ENCODE data around the gene EVC2. TPM values are rescaled to one million over a fixed set of nuclear protein-coding genes. Genes with fewer than 3 reads are reported as not detected.

The EVC2 gene
- total RNA-seq, 6 experiments from 2014 or later: 0.24 to 0.93 (median 0.53) TPM

DNA sequence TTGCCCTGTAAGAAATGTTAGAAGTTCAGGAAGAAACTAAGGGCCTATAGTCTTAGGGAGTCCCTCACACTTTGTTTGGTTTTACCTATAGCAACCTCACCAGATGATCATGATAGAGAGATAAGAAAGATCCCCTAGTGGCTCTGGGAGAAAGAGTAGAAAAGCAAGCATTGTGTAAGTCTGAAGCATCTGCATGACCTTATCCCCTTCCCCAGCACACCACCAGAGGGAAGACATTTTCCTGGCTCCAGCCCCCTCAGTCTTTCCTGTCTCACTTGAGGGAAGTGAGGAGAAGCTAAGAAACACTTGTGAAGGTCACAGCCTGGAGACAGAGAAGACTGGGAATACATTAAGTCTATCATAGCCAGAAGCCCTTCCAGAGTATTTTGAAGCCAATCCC is 154.0 kb downstream of the EVC2 start:
- intact Hi-C loops (cut with DNase I): no loop called here
- H3K36me3 ChIP-seq: no peaks in the 10 kb centered on the region
- TF ChIP-seq, protein P1, sequence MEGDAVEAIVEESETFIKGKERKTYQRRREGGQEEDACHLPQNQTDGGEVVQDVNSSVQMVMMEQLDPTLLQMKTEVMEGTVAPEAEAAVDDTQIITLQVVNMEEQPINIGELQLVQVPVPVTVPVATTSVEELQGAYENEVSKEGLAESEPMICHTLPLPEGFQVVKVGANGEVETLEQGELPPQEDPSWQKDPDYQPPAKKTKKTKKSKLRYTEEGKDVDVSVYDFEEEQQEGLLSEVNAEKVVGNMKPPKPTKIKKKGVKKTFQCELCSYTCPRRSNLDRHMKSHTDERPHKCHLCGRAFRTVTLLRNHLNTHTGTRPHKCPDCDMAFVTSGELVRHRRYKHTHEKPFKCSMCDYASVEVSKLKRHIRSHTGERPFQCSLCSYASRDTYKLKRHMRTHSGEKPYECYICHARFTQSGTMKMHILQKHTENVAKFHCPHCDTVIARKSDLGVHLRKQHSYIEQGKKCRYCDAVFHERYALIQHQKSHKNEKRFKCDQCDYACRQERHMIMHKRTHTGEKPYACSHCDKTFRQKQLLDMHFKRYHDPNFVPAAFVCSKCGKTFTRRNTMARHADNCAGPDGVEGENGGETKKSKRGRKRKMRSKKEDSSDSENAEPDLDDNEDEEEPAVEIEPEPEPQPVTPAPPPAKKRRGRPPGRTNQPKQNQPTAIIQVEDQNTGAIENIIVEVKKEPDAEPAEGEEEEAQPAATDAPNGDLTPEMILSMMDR (IDR thresholded peaks at IDR 0.05): no peak
- TF ChIP-seq POLR2A (IDR thresholded peaks at IDR 0.05): no peak
- DNase-seq (no peak), ATAC-seq (no peak)
- no peaks in the 10 kb centered on the region for H3K9me3 ChIP-seq
- H3K4me1 ChIP-seq: no peaks in the 10 kb centered on the region
- no peak overlapping the region for H3K27ac ChIP-seq
- H3K27me3 ChIP-seq: no peaks in the 10 kb centered on the region
- H3K4me3 ChIP-seq: no peak overlapping the region

DNA sequence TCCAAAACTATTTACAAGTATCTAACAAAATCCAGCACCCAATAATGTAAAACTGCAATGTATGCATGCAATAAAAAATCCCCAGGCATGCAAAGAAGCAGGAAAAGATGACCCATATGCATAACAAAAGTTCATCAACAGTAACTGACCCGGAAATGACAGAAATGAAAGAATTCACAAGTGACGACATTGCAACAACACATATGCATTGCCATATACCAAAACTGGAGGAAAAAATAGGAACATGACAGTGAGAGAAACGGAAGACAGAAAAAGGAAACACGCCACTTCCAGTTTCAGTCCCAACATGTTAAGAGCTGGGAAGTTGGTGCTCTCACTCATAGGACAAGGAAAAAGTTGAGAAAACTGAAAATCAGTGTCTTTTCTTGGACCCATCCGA is 154.6 kb downstream of the EVC2 start:
- DNase-seq: no peak
- Histone ChIP-seq H3K9me3 (no peaks in the 10 kb centered on the region), H3K4me3 (no peak overlapping the region), H3K27ac (no peak overlapping the region), H3K36me3 (no peaks in the 10 kb centered on the region), H3K27me3 (no peaks in the 10 kb centered on the region), H3K4me1 (no peaks in the 10 kb centered on the region)
- no peak for ATAC-seq
- TF ChIP-seq, protein P1 (IDR thresholded peaks at IDR 0.05): no peak
- no peak for TF ChIP-seq POLR2A (IDR thresholded peaks at IDR 0.05)
- WGBS (ENCODE audit: insufficient coverage, low coverage, low lambda C conversion rate, missing lambda C conversion rate): 45% methylated on average over 3 of the region's 5 CpGs
- intact Hi-C loops (cut with DNase I): no loop called here

DNA sequence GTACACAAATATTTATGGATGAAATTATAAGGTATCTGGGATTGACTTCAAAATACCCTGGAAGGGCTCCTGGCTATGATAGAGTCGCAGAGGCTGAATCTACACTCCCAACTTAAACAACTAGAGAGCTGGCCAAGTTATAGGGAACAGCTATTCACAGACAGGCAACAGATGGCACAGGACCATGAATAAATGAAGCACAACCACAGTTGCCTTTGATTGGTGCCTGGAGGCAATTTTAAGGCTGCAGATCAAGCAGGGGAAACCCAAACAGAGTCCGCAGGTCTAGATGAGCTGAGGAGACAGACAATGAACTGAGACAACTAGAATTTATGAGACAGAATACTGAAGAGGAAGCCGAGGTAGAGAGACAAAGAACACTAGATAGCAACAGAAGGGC is 155.9 kb downstream of the EVC2 start:
- TF ChIP-seq, protein P1 (IDR thresholded peaks at IDR 0.05): no peak
- TF ChIP-seq POLR2A (IDR thresholded peaks at IDR 0.05): no peak
- WGBS (ENCODE audit: insufficient coverage, low coverage, low lambda C conversion rate, missing lambda C conversion rate): 65% methylated on average over 3 of the region's 3 CpGs

DNA sequence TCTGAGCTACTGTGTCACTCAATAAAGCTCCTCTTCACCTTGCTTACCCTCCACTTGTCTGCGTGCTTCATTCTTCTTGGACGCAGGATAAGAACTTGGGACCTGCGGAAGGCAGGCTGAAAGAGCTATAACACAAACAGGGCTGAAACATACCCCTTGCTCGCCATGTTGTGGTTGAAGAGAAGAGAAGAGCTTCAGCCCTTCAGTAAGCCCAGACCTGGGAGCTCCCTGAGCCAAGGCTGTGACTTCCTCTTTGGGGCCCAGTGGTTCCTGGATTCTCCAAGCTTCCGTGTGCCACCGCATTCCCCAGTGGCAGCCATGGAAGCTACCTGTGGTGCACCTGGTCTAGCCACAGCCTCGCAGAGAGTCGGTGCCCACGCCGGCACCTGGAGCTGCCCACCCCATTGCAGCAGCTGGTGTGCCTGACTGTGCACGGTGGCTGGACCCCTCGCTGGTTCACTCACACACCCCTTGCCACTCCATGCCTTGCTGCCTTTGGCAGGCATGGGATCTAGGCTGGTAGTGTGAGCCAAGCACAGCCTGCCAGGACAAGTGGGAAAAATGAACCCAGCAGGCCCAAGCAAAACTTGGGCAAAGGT is 160.6 kb downstream of the EVC2 start:
- H3K4me3 ChIP-seq: no peak overlapping the region
- no peak for ATAC-seq
- H3K9me3 ChIP-seq: no peaks in the 10 kb centered on the region
- intact Hi-C loops (cut with DNase I): no loop called here
- H3K27me3 ChIP-seq: no peaks in the 10 kb centered on the region
- no peaks in the 10 kb centered on the region for H3K36me3 ChIP-seq
- TF ChIP-seq, protein P1 (IDR thresholded peaks at IDR 0.05): no peak
- no peak for TF ChIP-seq POLR2A (IDR thresholded peaks at IDR 0.05)
- no peak for DNase-seq
- WGBS (ENCODE audit: insufficient coverage, low coverage, low lambda C conversion rate, missing lambda C conversion rate): 80% methylated on average over 3 of the region's 12 CpGs
- no peaks in the 10 kb centered on the region for H3K4me1 ChIP-seq
- no peak overlapping the region for H3K27ac ChIP-seq

More for the DNA sequence above, 155.9 kb downstream of the EVC2 start:
- Histone ChIP-seq H3K36me3 (no peaks in the 10 kb centered on the region), H3K4me3 (no peak overlapping the region), H3K27ac (no peak overlapping the region), H3K9me3 (no peaks in the 10 kb centered on the region), H3K27me3 (no peaks in the 10 kb centered on the region), H3K4me1 (no peaks in the 10 kb centered on the region)
- no peak for DNase-seq
- ATAC-seq: no peak
- intact Hi-C loops (cut with DNase I): no loop called here

DNA sequence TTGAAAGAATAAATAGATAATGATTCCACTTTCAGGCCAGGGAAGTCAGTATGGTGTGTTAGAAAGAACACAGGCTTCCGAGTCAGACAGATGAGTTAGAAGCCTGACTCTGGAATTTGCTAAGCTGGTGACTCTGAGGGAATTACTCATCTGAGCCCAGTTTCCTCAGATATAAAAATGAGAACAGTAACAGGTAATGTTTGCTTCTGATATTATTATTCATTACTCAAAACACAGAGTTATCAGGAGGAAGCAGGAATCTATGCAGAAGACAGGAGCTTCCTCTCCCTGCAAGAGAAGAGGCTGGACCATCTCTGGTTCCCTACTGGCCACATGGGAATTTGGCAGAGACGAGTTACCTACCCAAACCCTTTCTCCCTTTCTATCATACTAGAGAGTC is 163.1 kb downstream of the EVC2 start:
- no peak overlapping the region for H3K27ac ChIP-seq
- H3K9me3 ChIP-seq: no peaks in the 10 kb centered on the region
- no peaks in the 10 kb centered on the region for H3K4me1 ChIP-seq
- TF ChIP-seq, protein P1 (IDR thresholded peaks at IDR 0.05): no peak
- TF ChIP-seq POLR2A (IDR thresholded peaks at IDR 0.05): no peak
- DNase-seq: no peak
- no peaks in the 10 kb centered on the region for H3K36me3 ChIP-seq
- no peaks in the 10 kb centered on the region for H3K27me3 ChIP-seq
- no peak overlapping the region for H3K4me3 ChIP-seq
- intact Hi-C loops (cut with DNase I): no loop called here
- WGBS (ENCODE audit: insufficient coverage, low coverage, low lambda C conversion rate, missing lambda C conversion rate): 50% methylated on average over 2 of the region's 2 CpGs
- ATAC-seq: no peak
